PC-3 (cell line): Measurements from ENCODE around the gene SPR. TPM values are rescaled to one million over a fixed set of nuclear protein-coding genes. Genes with fewer than 3 reads are reported as not detected.

Source experiments
- ATAC-seq: fragments of 200-7000 bp; cut with Tn5 transposase; 2 replicates; pipeline ENCODE4 v1.9.1; 2020; ENCODE audit warnings: mild to moderate bottlenecking, moderate library complexity
- BruUV-seq: library from RNA; stranded (reverse); fragments of 400-500 nt; replicated peaks from 2 replicates; lab custom pipeline; 2021; lab: Mats Ljungman, UMichigan
- CTCF ChIA-PET: fragments of 300-600 bp; sonication (Branson Sonifier 250); formaldehyde crosslinking; loops from one replicate; lab custom pipeline; 2022; ENCODE audit warnings: antibody characterized with exemption; lab: Charles Lee
- POLR2A ChIA-PET: fragments of 300-600 bp; sonication (Branson Sonifier 250); formaldehyde crosslinking; loops from one replicate; lab custom pipeline; 2022; ENCODE audit warnings: antibody characterized with exemption; ENCODE audit not compliant: unreplicated experiment; lab: Charles Lee
- DNase-seq: peaks from one replicate; pipeline ENCODE4 v3.0.0-alpha.2; 2015
- H2AFZ ChIP-seq: fragments of 300-600 bp; sonication (generic); 2 replicates; pipeline ENCODE4 v1.6.0; 2016; ENCODE audit warnings: antibody characterized with exemption, low read length
- H3F3A ChIP-seq: fragments of 300-600 bp; sonication (generic); one replicate; pipeline ENCODE4 v1.6.0; 2017; ENCODE audit warnings: antibody characterized with exemption, low read length, control low read depth, mild to moderate bottlenecking; ENCODE audit not compliant: unreplicated experiment
- H3K27ac ChIP-seq: fragments of 300-600 bp; sonication (generic); 2 replicates; pipeline ENCODE4 v1.5.1; 2016; ENCODE audit warnings: mild to moderate bottlenecking, low read length
- H3K27me3 ChIP-seq: fragments of 300-600 bp; sonication (generic); 2 replicates; pipeline ENCODE4 v1.6.1; 2016; ENCODE audit warnings: low read length, mixed read lengths
- H3K36me3 ChIP-seq: fragments of 300-600 bp; sonication (generic); 2 replicates; pipeline ENCODE4 v1.6.1; 2016; ENCODE audit warnings: low read depth, mixed run types, low read length, mixed read lengths
- H3K4me1 ChIP-seq: fragments of 300-600 bp; sonication (generic); 2 replicates; pipeline ENCODE4 v1.5.1; 2016; ENCODE audit warnings: low read length; ENCODE audit not compliant: insufficient read depth
- H3K4me2 ChIP-seq: fragments of 300-600 bp; sonication (generic); 2 replicates; pipeline ENCODE4 v1.6.0; 2016; ENCODE audit warnings: low read length
- H3K4me3 ChIP-seq: fragments of 300-600 bp; sonication (generic); 2 replicates; pipeline ENCODE4 v1.5.1; 2016; ENCODE audit warnings: mild to moderate bottlenecking, low read length, mixed read lengths
- H3K79me2 ChIP-seq: fragments of 300-600 bp; sonication (generic); 2 replicates; pipeline ENCODE4 v1.6.1; 2017; ENCODE audit warnings: low read length, mixed read lengths
- H3K9ac ChIP-seq: fragments of 300-600 bp; sonication (generic); 2 replicates; pipeline ENCODE4 v1.6.0; 2016; ENCODE audit warnings: mild to moderate bottlenecking, low read length
- H3K9me2 ChIP-seq: fragments of 300-600 bp; sonication (generic); replicated peaks from 2 replicates; pipeline ENCODE4 v1.6.1; 2016; ENCODE audit warnings: mixed run types, low read length, mixed read lengths
- H3K9me3 ChIP-seq: fragments of 300-600 bp; sonication (generic); 2 replicates; pipeline ENCODE4 v1.6.1; 2016; ENCODE audit warnings: low read length, mixed read lengths
- H4K20me1 ChIP-seq: fragments of 300-600 bp; sonication (generic); 2 replicates; pipeline ENCODE4 v1.6.1; 2016; ENCODE audit warnings: low read length, mixed read lengths
- CTCF ChIP-seq: fragments of 300-600 bp; sonication (generic); conservative IDR thresholded peaks from 2 replicates; pipeline ENCODE4 v1.5.1; 2017; ENCODE audit warnings: antibody characterized with exemption, low read depth, mild to moderate bottlenecking, low read length
- EZH2 ChIP-seq: fragments of 300-600 bp; sonication (generic); IDR thresholded peaks from one replicate; pipeline ENCODE4 v1.6.1; 2017; ENCODE audit warnings: antibody characterized with exemption, mild to moderate bottlenecking, low read length; ENCODE audit not compliant: unreplicated experiment
- EZH2phosphoT487 ChIP-seq: fragments of 300-600 bp; sonication (generic); IDR thresholded peaks from 2 replicates; pipeline ENCODE4 v1.6.1; 2018; ENCODE audit warnings: mild to moderate bottlenecking, antibody characterized with exemption, low read length, borderline replicate concordance
- intact Hi-C: fragments of 100-400 bp; cut with micrococcal nuclease; formaldehyde crosslinking; loops from 2 replicates; pipeline ENCODE4 v1.9.0; 2023
- total RNA-seq: library from RNA; depleted of rRNA; stranded (reverse); fragments of >200 nt; gene quantifications from 2 replicates; pipeline ENCODE4 v1.2.3, GENCODE V29; 2014

Gene SPR
- total RNA-seq, 1 experiment from 2014 or later = 69.4 TPM

GRCh38 chr2:72932045-72932740 lies 45.0 kb downstream of the SPR start:
- Histone ChIP-seq H3K27ac (no peak overlapping the region), H3K4me3 (no peak overlapping the region), H3K4me1 (peaks cover 9% of the 10 kb centered on the region), H3K36me3 (no peaks in the 10 kb centered on the region), H3F3A (no peaks in the 10 kb centered on the region), H2AFZ (no peak overlapping the region), H4K20me1 (no peaks in the 10 kb centered on the region), H3K27me3 (peaks cover 27% of the 10 kb centered on the region), H3K9ac (no peak overlapping the region), H3K9me3 (no peaks in the 10 kb centered on the region), H3K4me2 (no peak overlapping the region), H3K79me2 (no peaks in the 10 kb centered on the region), H3K9me2 (no peaks in the 10 kb centered on the region)
- TF ChIP-seq CTCF = no peak
- no peak for TF ChIP-seq EZH2phosphoT487
- TF ChIP-seq EZH2 = no peak
- BruUV-seq = no TSS peak
- DNase-seq (peak; percentile 41), ATAC-seq (no peak)
- ChIA-PET POLR2A (interaction anchor here (0.6 kb wide), 1 partner anchor 106 kb away, joined by 3 read pairs; no protein-coding TSS in a partner anchor), CTCF (no interaction called here)
- intact Hi-C loops = no loop called here

- intact Hi-C loops = no loop called here
- ChIA-PET CTCF (no interaction called here), POLR2A (interaction anchor here (0.6 kb wide), 1 partner anchor 106 kb away, joined by 3 read pairs; no protein-coding TSS in a partner anchor)
Measured at GRCh38 chr2:72932805-72933204, 45.6 kb downstream of the SPR start.

More at GRCh38 chr2:72932805-72933204, 45.6 kb downstream of the SPR start:
- Histone ChIP-seq H3K36me3 (no peaks in the 10 kb centered on the region), H3K4me3 (no peak overlapping the region), H3F3A (no peaks in the 10 kb centered on the region), H3K27ac (no peak overlapping the region), H3K9me2 (no peaks in the 10 kb centered on the region), H4K20me1 (no peaks in the 10 kb centered on the region), H3K4me2 (no peak overlapping the region), H3K9ac (no peak overlapping the region), H3K4me1 (peaks cover 9% of the 10 kb centered on the region), H2AFZ (no peak overlapping the region), H3K79me2 (no peaks in the 10 kb centered on the region), H3K27me3 (peaks cover 21% of the 10 kb centered on the region), H3K9me3 (no peaks in the 10 kb centered on the region)
- DNase-seq (no peak), ATAC-seq (no peak)
- no peak for TF ChIP-seq EZH2phosphoT487
- no peak for TF ChIP-seq CTCF
- no peak for TF ChIP-seq EZH2
- BruUV-seq = no TSS peak
